Fibroblast of skin of abdomen (primary cell): ENCODE measurements around the gene PIEZO1.
"Not testable (repeated sequence)": the region's sequence is repeated elsewhere in the genome, so short reads cannot be mapped to it uniquely, and the experiment has no call there.

Experiments
- DNase-seq: peaks from one replicate; pipeline ENCODE4 v3.0.0-alpha.2; 2013

PIEZO1 gene

DNA sequence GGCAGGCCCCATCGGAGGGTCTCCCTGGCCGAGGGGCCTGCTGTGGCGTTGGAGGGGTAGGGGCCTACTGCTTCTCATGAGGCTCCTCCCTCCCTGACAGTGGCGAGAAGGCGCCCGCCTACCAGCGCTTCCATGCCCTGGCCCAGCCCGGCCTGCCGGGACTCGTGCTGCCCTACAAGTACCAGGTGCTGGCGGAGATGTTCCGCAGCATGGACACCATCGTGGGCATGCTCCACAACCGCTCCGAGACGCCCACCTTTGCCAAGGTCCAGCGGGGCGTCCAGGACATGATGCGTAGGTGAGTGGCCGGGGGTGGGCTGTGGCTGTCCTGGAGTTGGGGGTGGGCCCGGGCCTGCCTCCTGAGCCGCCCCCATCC lies 20.3 kb upstream of the PIEZO1 start:
- DNase-seq: no peak

DNA sequence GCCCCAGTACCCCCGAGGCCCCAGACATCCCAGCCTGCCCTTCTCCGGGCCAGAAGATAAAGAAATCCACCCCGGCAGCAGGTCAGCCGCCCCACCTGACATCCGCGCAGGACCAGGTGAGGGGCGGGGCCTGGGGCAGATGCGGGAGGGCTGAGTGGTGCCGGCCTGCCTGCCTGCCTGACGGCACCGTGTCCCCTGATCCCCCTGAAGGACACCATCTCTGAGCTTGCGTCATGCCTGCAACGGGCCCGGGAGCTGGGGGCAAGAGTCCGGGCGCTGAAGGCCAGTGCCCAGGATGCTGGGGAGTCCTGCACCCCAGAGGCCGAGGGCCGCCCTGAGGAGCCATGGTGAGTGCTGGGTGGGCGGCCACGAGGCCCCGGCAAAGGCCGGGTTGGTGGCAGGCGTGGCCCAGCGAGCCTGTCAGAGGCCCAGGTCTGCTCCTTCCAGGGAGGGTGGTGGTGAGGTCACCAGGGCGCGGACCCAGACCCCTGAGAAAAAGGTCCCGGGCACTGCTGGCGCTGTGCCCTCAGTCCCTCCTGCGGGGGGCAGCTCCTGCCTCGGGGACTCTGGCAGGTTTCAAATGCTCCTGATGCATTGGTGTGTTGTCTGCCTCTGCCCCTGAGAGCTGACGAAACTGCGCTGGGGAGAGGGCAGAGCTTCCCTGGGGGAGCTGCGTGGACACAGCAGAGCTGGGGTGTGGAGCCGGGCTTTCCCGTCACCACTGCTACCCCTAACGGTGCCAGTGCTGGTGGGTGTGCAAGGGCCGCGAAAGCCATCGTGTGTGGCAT lies 19.7 kb upstream of the PIEZO1 start:
- no peak for DNase-seq

DNA sequence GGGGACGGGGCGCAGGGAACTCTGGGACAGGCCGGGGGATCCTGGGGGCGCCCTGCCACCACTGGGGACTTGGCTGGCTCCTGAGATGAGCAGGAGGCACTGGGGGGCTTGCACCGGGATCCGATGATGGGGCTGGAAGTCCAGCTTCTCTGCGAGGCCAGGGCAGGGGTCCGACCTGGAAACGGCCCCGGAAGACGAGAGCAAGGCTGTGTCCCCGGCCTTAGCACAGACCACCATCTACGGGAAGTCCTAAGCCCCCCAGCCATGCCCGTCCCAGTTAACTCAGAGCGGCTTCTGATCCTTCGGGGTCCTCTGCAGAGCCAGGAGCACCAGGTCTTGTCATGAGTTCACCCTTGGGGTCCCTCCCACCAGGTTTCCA lies 19.1 kb upstream of the PIEZO1 start:
- no peak for DNase-seq

DNA sequence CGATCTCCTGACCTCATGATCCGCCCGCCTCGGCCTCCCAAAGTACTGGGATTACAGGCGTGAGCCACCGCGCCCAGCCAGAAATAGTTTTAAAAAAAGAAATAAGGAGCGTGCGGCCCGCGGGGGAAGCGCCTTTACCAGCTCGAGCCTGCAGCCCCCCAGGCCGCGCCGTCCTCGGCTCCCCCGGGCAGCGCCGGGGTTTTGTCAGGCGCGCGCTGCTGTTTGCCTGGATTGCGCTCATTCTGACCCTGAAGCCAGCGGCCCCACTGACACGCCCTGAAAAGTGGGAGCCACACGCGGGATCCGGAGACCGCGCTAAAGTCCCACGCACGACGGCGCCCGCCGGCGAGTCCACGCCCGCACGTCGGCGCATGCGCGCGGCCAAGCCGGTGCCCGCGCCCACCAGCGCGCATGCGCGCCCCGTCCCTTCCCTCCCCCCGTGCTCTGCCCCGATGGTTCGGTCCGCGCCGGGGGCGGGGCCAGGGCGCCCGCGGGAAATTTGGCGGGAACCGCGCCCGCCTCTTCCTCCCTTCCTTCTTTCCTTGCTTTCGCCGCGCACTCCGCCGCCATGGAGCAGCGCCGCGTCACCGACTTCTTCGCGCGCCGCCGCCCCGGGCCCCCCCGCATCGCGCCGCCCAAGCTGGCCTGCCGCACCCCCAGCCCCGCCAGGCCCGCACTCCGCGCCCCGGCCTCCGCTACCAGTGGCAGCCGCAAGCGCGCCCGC lies 18.4 kb upstream of the PIEZO1 start, which contains the start of gene CDT1:
TSS of gene CDT1 (plus strand) at position 526 of the 724 bp plus-strand sequence. CDS start at position 569, 43 bp downstream.
- peak; percentile 84 for DNase-seq

DNA sequence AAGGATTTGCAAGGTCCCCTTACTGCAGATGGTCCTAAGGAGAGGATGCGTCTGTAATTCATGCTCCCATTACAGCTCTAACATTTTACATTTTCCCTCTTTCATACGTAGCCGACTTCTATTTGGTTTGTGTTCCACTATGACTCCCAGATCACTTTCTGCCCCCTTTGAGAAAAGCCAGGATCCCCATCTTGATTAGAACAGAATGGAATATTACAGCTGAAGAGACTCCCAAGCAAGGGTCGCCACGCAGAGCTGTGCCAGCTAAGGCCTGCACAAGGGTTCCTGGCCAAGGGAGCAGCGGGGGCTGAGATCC lies 15.2 kb upstream of the PIEZO1 start:
- DNase-seq: no peak

DNA sequence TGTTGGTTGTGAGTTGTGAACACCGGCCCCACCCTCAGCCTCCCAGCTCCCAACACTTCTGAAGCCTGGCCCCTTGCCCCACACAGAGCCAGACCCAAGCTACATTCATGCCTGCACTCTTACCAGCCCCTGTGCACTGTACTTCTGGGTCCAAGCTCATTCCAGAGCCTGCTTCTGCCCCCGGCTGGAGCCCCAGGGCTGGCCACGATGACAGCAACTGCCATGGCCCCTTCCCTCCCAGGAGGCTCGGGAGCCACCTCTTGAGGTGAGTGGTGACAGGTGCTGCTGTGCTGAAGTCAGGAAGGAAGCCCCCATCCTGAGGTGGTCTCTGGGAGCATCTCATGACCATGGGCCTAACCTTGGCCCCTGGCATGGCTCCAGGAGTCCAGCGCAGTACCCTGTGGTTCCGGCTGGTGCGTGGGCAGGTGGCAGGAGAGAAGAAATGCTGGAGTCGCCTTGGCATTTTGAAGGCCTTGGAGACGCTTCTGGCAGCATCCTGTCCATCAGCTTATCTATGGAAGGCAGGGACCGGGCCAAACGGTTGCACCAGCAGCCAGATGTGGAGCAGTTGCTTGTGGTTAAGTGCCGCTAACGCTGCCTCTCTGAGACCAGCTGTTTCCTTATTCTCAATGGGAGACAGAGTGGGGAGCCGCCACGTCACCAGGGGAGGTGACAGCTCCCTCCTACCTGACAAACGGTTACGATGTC lies 14.7 kb upstream of the PIEZO1 start:
- DNase-seq: no peak

DNA sequence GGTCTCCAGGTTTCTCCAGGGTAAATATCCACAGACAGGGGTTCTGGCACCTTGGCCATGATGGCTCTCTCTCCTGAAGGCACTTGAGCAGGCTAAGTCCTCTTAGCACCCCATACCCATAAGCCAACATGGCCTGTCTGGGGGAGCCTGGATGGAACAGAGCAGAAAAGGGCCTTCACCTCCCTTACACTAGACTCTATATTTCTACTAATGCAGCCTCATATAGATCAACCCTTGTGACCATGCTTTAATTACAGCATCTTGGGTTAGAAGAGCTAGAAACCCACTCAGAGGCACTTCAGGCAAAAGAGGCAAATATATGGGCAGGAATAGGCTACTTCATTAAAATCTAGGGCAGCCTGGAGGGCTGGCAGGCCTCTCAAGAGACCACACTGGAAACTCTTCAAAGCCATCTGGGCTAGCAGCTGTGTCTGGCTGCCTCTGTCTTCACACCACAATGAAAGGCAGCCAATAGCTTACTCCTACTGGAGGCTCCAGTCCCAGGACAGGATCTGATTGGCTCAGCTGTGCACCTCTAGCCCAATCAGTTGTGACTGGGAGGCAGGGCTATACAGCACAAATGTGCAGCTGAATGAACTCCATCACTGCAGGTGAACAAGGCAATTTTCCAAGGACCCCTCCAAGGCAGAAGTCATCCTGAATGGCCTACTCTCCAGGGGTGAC lies 13.9 kb upstream of the PIEZO1 start:
- no peak for DNase-seq

DNA sequence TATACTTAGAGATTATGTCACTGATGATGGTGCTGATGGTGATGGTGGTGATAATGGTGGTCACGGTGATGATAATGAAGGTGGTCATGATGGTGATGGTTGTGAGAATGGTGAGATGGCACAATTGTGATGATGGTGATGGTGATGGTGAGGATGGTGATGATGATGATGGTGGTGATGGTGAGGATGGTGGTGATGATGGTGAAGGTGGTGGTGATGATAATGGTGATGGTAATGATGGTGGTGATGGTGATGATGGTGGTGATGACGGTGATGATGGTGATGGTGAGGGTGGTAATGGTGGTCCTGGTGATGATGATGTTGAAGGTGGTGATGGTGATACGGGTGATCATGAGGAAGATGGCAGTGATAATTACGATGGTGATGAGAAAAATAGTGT lies 13.1 kb upstream of the PIEZO1 start:
- DNase-seq: no peak

DNA sequence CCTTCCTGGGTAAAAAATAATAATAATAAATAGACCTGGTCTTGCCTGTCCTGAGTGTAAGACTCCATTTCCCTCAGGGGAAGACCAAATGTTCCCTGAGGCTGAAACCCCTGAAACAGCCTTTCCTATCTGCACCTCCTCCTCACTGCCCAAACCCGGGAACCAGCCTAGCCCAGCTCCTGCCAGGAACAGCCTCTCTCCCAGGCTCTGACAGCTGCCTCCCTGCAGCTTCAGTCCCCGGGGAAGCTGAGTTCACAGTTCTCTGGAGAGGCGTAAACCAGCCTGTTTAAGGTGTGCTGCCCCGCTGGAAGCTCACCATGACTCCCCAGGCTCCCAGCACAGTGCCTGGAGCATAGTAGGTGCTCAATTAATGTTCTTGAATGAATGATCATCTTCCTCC lies 11.3 kb upstream of the PIEZO1 start:
- no peak for DNase-seq

DNA sequence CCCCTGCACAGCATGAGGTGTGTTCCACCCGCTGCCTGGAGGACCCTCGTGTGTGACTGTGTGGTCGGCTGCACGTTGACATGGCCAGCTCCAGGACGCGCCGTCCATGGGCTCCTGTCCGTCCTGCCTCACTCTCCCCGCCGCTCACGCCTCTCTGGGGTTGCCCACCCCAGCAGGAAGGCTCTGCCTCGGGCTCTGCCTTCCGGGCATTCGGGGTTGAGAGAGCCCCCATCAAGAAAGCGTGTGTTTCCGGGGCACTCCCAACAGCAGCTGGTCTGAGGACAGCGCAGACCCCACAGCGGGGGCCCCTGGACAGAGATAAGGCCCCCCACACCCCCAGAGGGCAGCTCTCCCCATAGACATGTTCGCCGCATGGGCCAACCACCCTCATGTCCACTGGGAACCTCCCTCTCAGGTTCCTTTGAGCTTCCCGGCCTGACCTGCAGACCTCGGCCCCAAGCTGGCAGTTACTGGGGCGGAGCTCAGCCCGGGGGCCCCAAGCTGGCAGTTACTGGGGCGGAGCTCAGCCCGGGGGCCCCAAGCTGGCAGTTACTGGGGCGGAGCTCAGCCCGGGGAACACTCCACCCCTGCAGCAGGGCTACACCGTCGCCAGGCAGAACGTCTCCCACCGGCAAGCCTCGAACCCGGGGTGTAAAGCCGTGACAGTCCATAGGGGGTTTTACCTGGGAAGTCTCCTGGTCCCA lies 8.4 kb upstream of the PIEZO1 start:
- DNase-seq: no peak

DNA sequence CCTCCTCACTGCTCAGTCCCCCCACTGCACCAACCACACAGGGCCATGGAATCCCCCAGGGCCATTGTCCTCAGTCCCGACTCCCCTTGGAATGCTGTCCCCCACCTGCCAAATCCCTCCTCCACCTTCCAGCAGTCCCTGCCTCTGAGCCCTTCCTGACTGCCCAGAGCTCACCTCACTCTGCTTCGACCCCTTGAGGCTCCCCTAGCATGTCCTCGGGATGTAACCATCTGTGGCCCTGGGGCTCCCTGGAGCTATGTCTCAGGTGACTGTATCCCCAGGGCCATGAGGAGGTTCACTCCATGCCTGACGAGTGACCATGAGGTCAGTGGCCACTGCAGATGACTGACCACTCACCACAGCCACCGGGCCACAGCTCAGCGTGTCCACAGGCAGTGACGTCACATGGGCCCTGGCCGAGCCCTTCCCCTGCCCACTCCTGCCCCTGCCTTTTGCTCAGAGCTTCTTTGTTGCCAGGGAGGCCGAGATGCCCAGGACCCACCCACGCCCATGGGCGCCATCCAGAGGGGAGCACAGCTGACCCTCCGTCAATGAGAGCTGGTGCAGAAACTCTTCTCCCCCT lies 7.7 kb upstream of the PIEZO1 start:
- no peak for DNase-seq

DNA sequence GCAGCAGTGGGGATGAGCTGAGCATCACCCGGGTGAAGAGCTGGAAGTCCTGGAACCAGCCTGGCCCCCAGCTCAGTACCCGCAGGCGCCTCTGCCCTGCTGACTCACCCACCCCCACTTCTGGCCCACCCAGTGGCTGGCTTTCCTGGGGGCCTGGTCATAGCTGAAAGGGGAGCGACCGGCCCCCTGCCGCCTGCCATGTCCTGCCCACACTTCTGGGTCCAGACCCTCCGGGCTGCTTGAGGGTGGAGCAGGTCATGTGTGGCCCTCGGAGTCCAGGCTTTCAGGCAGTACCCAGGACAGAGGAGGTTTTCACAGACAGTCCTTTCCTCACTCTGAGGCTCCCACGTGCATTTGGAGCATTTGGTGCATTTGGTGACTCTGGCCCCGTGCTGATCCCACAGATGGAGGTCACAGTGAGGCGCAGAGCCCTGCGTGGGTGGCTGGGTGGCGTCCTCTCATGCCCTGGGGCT lies 7.1 kb upstream of the PIEZO1 start:
- no peak for DNase-seq

DNA sequence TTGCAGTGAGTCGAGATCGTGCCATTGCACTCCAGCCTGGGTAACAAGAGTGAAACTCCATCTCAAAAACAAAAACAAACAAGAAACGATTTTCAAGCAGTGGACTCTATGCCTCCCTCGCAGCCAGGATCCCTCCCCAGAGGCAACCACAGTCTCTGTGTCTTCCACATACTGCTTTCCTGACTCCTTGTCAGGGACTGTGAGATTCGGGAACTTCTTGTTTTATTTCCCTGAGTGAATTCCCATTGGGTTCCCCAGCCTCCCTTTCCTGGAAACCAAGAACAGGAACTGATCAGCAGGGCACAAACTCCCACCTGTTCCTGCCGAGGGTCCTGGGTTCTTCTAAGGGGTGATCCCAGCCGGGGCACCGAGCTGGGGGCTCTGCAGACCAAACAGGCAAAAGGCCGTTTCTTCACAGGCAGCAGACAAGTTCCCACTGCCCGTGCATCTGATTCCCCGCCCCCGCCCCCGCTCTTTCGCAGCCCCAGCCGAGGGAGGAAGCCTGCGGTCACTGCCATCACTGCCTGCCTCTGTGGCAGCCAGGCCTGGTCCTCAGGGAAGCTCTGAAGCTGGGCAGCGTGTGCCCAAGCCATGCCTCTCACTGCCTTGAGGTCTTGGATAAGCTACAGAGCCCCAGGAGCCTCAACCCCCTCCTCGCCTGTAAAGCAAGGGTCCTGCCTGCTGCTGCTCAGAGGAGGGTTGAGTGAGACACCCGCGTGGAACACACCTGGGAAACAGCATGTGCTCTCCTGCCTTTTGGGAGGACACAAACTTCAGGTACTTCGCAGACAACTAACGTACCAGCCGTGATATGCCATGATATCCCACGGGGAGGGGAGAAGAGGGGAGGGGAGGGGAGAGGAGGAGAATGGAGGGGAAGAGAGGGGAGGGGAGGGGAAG lies 5.5 kb upstream of the PIEZO1 start:
- DNase-seq: no peak

DNA sequence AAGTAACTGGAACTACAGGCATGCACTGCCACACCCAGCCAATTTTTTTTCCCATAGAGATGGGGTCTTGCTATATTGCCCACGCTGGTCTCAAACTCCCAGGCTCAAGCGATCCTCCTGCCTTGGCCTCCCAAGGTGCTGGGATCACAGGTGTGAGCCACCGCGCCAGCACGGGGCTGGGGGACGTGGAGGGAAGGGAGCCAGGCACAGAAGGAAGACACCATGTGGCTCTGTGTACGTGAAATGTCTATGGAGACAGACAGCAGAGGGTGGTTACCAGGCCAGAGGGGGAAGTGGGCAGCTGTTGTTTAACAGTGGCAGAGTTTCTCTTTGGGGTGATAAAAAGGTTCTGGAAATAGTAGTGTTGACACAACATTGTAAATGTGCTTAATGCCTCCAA lies 4.6 kb upstream of the PIEZO1 start:
- no peak for DNase-seq

DNA sequence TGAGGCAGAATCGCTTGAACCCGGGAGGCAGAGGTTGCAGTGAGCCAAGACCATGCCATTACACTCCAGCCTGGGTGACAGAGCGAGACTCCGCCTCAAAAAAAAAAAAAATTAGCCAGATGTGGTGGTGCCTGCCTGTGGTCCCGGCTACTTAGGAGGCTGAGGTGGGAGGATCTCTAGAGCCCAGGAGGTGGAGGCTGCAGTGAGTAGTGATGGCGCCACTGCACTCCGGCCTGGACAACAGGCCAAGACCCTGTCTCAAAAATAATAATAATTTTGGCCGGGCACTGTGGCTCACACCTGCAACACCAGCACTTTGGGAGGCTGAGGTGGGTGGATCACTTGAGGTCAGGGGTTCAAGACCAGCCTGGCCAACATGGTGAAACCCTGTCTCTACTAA lies 3.7 kb upstream of the PIEZO1 start:
- DNase-seq: not testable (repeated sequence)

DNA sequence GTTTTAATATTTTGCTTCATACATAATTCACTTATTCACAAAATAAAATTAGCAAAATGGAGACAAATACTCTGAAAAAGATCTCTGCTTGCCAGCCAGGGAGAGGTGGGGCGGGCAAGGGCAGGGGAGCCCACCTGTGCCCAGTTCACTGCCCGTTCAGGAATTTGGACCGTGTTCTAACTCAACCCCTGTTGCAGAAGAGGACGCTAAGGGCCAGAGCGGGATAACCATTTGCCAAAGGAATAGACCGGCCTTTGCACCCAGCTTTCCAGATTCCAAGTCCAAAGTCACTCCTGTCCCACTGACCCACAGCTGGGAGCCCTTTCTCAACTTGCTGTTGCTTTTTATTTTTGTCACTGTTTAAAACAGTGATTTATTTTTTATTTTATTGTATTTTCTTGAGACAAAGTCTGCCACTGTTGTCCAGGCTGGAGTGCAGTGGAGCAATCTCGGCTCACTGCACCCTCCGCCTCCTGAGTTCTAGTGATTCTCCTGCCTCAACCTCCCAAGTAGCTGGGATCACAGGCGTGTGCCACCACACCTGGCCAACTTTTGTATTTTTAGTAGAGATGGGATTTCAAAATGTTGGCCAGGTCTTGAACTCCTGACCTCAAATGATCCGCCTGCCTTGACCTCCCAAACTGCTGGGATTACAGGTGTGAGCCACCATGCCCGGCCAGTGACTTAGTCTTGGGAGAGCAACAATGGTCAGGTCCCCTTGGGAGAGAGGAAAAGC lies 2.7 kb upstream of the PIEZO1 start:
- no peak for DNase-seq

DNA sequence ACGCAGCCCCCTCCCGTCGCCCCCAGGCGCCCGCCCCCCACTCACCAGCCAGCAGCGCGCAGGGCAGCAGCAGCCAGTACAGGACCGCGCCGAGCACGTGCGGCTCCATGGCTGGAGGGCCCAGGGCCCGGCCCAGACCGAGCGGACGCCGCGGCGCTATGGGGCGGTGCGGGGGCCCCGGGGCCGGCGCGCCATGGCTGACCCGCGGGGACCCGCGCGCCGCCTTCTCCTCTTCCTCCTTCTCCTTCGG lies 239 bp downstream of the PIEZO1 start:
- no peak for DNase-seq

DNA sequence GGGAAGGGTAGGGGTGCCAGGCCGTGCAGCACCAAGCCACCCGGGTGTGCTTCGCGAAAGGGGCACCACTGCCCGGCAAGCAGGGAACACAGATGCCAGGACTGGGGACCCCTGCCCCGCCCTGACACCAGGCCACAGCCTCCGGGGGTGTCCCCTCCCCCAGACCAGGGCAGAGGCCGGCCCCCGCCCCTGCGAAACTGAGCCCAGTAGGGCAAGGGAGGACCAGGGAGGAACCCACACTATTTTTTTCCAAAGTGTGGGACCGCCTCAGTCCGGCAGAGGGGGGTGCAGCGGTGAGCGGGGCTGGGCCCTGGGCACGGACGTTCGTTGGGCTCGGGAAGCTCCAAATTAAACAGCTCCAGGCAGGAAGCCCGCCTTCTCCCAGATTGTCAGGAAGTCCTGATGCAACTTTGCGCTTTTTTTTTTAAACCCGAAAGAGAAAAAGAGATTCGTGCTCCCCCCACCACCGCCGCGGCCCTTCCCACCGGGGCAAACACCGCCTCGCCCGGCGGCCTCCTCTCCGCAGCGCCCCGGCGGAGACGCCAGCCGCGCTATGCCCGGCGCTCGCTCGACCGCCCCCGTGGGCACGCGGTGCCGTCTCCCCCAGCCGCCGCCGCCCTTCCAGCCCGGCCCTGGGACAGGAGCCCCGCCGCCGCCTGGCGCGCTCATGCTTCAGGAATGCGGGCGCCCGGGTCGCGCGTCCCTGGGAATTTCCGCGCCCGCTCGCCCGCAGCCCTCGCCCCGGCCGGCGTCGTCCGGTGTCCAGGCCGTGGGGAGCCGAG lies 755 bp downstream of the PIEZO1 start:
- peak; percentile 81 for DNase-seq

DNA sequence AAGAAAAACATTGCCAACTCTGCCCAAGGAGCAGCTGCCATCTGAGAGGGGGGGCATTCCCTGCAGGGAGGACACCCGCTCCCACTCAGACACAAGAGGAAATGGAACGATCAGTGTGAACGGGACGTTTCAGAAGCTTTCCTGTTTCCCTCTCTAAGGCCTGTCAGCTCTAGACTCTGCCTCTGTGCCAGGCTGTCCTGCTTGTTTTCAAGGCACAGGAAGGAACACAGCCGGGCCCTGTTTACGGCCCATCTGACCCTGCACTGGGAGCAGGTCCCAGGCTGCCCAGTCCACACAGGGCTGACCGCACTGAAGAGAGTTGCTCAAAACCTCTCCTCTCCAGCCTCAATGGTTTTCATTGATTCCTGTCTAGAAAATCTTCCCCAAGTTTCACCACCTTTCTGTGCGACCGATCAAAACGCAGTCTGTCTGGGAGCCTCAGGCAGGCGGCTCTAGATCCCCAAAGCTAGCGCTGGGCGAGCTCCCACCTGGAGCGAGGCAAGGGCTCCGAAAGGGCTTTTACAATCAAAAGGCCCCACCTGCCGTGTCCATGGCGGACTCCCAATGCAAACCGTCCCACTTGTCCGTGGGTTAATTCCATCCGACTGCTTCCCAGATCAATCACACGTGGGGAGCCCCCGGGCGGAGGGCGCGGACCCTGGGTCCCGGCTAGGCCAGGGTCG lies 1.5 kb downstream of the PIEZO1 start:
- DNase-seq: no peak
